IMR-90 (cell line): Measurements from ENCODE around the gene KCTD13. TPM values are rescaled to one million over a fixed set of nuclear protein-coding genes. Genes with fewer than 3 reads are reported as not detected.

ENCODE experiments used
- ATAC-seq: fragments of 200-7000 bp; cut with Tn5 transposase; 2 replicates; pipeline ENCODE4 v1.9.1; 2020; ENCODE audit warnings: low read depth, mild to moderate bottlenecking, moderate library complexity
- BruUV-seq: library from RNA; stranded (reverse); fragments of 400-500 nt; replicated peaks from 2 replicates; lab custom pipeline; 2021; lab: Mats Ljungman, UMichigan
- CTCF ChIA-PET: fragments of 300-600 bp; formaldehyde crosslinking; extraction: SDS; loops from one replicate; lab custom pipeline; 2021; ENCODE audit warnings: antibody characterized with exemption; lab: Yijun Ruan, JAX
- POLR2A ChIA-PET: fragments of 300-600 bp; sonication (Branson Sonifier 250); formaldehyde crosslinking; loops from one replicate; lab custom pipeline; 2022; ENCODE audit warnings: antibody characterized with exemption; ENCODE audit not compliant: unreplicated experiment; lab: Charles Lee
- DNase-seq: peaks from one replicate; pipeline ENCODE4 v3.0.0; 2013
- H2AFZ ChIP-seq: replicated peaks from 2 replicates; pipeline ENCODE3; 2013; ENCODE audit warnings: low read length, mild to moderate bottlenecking; ENCODE audit not compliant: poor library complexity
- H2AK5ac ChIP-seq: 2 replicates; pipeline ENCODE4 v1.6.1; 2013; ENCODE audit warnings: low read depth, low read length, inconsistent platforms
- H2AK9ac ChIP-seq: replicated peaks from 2 replicates; pipeline ENCODE3; 2013; ENCODE audit warnings: mild to moderate bottlenecking, low read depth, low read length, moderate library complexity; ENCODE audit not compliant: poor library complexity
- H2BK120ac ChIP-seq: 2 replicates; pipeline ENCODE4 v1.6.1; 2013; ENCODE audit warnings: low read depth, low read length, inconsistent platforms
- H2BK15ac ChIP-seq: 3 replicates; pipeline ENCODE4 v1.6.1; 2013; ENCODE audit warnings: low read depth, low read length, inconsistent platforms
- H2BK20ac ChIP-seq: 2 replicates; pipeline ENCODE4 v1.6.1; 2013; ENCODE audit warnings: low read depth, mild to moderate bottlenecking, inconsistent platforms, low read length, moderate library complexity
- H2BK5ac ChIP-seq: 2 replicates; pipeline ENCODE4 v1.6.1; 2013; ENCODE audit warnings: mild to moderate bottlenecking, low read depth, low read length, inconsistent platforms; ENCODE audit not compliant: poor library complexity, severe bottlenecking
- H3K14ac ChIP-seq: replicated peaks from 2 replicates; pipeline ENCODE4 v1.6.1; 2013; ENCODE audit warnings: low read depth, low read length, inconsistent platforms
- H3K18ac ChIP-seq: 2 replicates; pipeline ENCODE4 v1.6.1; 2013; ENCODE audit warnings: low read depth, low read length, control low read depth
- H3K23ac ChIP-seq: 2 replicates; pipeline ENCODE4 v1.6.1; 2013; ENCODE audit warnings: low read depth, low read length, inconsistent platforms
- H3K27ac ChIP-seq: 2 replicates; pipeline ENCODE4 v1.5.1; 2013; ENCODE audit warnings: mild to moderate bottlenecking, control low read depth, low read length; ENCODE audit not compliant: insufficient read depth
- H3K27me3 ChIP-seq: 2 replicates; pipeline ENCODE4 v1.6.1; 2013; ENCODE audit warnings: low read length; ENCODE audit not compliant: control insufficient read depth, insufficient read depth
- H3K36me3 ChIP-seq: 2 replicates; pipeline ENCODE4 v1.6.1; 2013; ENCODE audit warnings: low read length, mixed read lengths; ENCODE audit not compliant: control insufficient read depth, insufficient read depth
- H3K4ac ChIP-seq: 2 replicates; pipeline ENCODE4 v1.6.1; 2013; ENCODE audit warnings: low read depth, low read length, inconsistent platforms
- H3K4me1 ChIP-seq: 2 replicates; pipeline ENCODE4 v1.6.1; 2013; ENCODE audit warnings: low read length, mixed read lengths; ENCODE audit not compliant: control insufficient read depth, insufficient read depth
- H3K4me2 ChIP-seq: 2 replicates; pipeline ENCODE4 v1.6.1; 2013; ENCODE audit warnings: low read depth, mild to moderate bottlenecking, control low read depth, low read length, moderate library complexity
- H3K4me3 ChIP-seq: 2 replicates; pipeline ENCODE4 v1.5.1; 2013; ENCODE audit warnings: low read depth, mild to moderate bottlenecking, control low read depth, low read length, moderate library complexity; ENCODE audit not compliant: insufficient read depth
- H3K56ac ChIP-seq: 2 replicates; pipeline ENCODE4 v1.6.1; 2013; ENCODE audit warnings: low read length, inconsistent platforms; ENCODE audit not compliant: insufficient read depth; ENCODE audit errors: extremely low read depth
- H3K79me1 ChIP-seq, 2 experiments: 2 replicates each; pipeline ENCODE4 v1.6.1; 2013; ENCODE audit warnings: low read length in 2 of 2, inconsistent platforms in 1 of 2, low read depth in 1 of 2
- H3K9ac ChIP-seq: 2 replicates; pipeline ENCODE4 v1.6.1; 2013; ENCODE audit warnings: low read depth, low read length, control low read depth
- H3K9me1 ChIP-seq: 2 replicates; pipeline ENCODE4 v1.6.1; 2013; ENCODE audit warnings: low read length, inconsistent platforms; ENCODE audit not compliant: insufficient read depth
- H3K9me3 ChIP-seq: 2 replicates; pipeline ENCODE4 v1.6.1; 2013; ENCODE audit warnings: low read length; ENCODE audit not compliant: control insufficient read depth, insufficient read depth
- H4K20me1 ChIP-seq: 2 replicates; pipeline ENCODE4 v1.6.1; 2013; ENCODE audit warnings: low read length, inconsistent platforms; ENCODE audit not compliant: insufficient read depth
- H4K5ac ChIP-seq: 2 replicates; pipeline ENCODE4 v1.6.1; 2013; ENCODE audit warnings: mild to moderate bottlenecking, low read depth, low read length, control low read depth
- H4K8ac ChIP-seq, 2 experiments: 2 replicates each; pipeline ENCODE4 v1.6.1; 2013; ENCODE audit warnings: low read depth in 2 of 2, low read length in 2 of 2, control low read depth in 1 of 2, inconsistent platforms in 1 of 2
- H4K91ac ChIP-seq: 2 replicates; pipeline ENCODE4 v1.6.1; 2013; ENCODE audit warnings: low read depth, low read length, inconsistent platforms; ENCODE audit not compliant: insufficient read depth
- BHLHE40 ChIP-seq: fragments of 150-350 bp; IDR thresholded peaks from 2 replicates; pipeline ENCODE4 v1.6.1; 2016; ENCODE audit warnings: mild to moderate bottlenecking, low read depth, low read length
- CEBPB ChIP-seq: IDR thresholded peaks from 2 replicates; pipeline ENCODE4 v1.6.1; 2012; ENCODE audit warnings: low read depth, low read length, improper control_type of control experiment
- CHD1 ChIP-seq: IDR thresholded peaks from 2 replicates; pipeline ENCODE4 v1.6.1; 2012; ENCODE audit warnings: low read depth, low read length, improper control_type of control experiment
- CTCF ChIP-seq: conservative IDR thresholded peaks from 2 replicates; pipeline ENCODE4 v1.5.1; 2012; ENCODE audit warnings: mild to moderate bottlenecking, low read depth, low read length, improper control_type of control experiment
- ELK1 ChIP-seq: fragments of 150-350 bp; IDR thresholded peaks from 2 replicates; pipeline ENCODE4 v1.6.1; 2016; ENCODE audit warnings: low read depth, mild to moderate bottlenecking, low read length, moderate library complexity, borderline replicate concordance
- FOS ChIP-seq: fragments of 150-350 bp; IDR thresholded peaks from 2 replicates; pipeline ENCODE4 v1.6.1; 2016; ENCODE audit warnings: low read depth, low read length
- MAFK ChIP-seq: IDR thresholded peaks from 2 replicates; pipeline ENCODE4 v1.6.1; 2012; ENCODE audit warnings: low read depth, low read length, improper control_type of control experiment
- MAZ ChIP-seq: IDR thresholded peaks from 2 replicates; pipeline ENCODE4 v1.6.1; 2012; ENCODE audit warnings: low read depth, mild to moderate bottlenecking, low read length, improper control_type of control experiment, moderate library complexity, borderline replicate concordance
- MXI1 ChIP-seq: IDR thresholded peaks from 2 replicates; pipeline ENCODE4 v1.6.1; 2012; ENCODE audit warnings: low read depth, mild to moderate bottlenecking, low read length, moderate library complexity, borderline replicate concordance
- NFE2L2 ChIP-seq: fragments of 150-350 bp; IDR thresholded peaks from 2 replicates; pipeline ENCODE4 v1.6.1; 2016; ENCODE audit warnings: low read depth, mild to moderate bottlenecking, low read length
- POLR2A ChIP-seq: IDR thresholded peaks from 2 replicates; pipeline ENCODE4 v1.6.1; 2012; ENCODE audit warnings: mild to moderate bottlenecking, low read depth, low read length
- RAD21 ChIP-seq: IDR thresholded peaks from 2 replicates; pipeline ENCODE4 v1.6.1; 2012; ENCODE audit warnings: low read length, improper control_type of control experiment
- RCOR1 ChIP-seq: IDR thresholded peaks from 2 replicates; pipeline ENCODE4 v1.6.1; 2012; ENCODE audit warnings: mild to moderate bottlenecking, low read length, improper control_type of control experiment; ENCODE audit not compliant: insufficient replicate concordance
- RFX5 ChIP-seq: IDR thresholded peaks from 2 replicates; pipeline ENCODE4 v1.8.0; 2012; ENCODE audit warnings: low read depth, mild to moderate bottlenecking, low read length, moderate library complexity
- SMC3 ChIP-seq: fragments of 150-350 bp; IDR thresholded peaks from 2 replicates; pipeline ENCODE4 v1.6.1; 2016; ENCODE audit warnings: low read depth, mild to moderate bottlenecking, antibody characterized with exemption, low read length, moderate library complexity
- WGBS, 2 experiments: methylation state at CpG; one replicate each; pipeline versions ENCODE4 v1.1.5 to v1.1.7; 2013; ENCODE audit warnings: missing lambda C conversion rate in 2 of 2; ENCODE audit not compliant: insufficient read length in 1 of 2; ENCODE audit errors: extremely low coverage in 2 of 2; 5-methylcytosine and 5-hydroxymethylcytosine counted together
- dilution Hi-C: fragments of 300-500 bp; cut with HindIII; formaldehyde crosslinking; loops from one replicate; pipeline ENCODE4 v1.14.3; 2018; ENCODE audit warnings: low sequenced_read_pairs; ENCODE audit not compliant: unreplicated experiment
- in situ Hi-C: fragments of 300-500 bp; cut with MboI; formaldehyde crosslinking; loops from 3 replicates; pipeline ENCODE4 v1.14.3; 2019; ENCODE audit warnings: low sequenced_read_pairs, inconsistent platforms, mixed read lengths
- intact Hi-C: fragments of 100-400 bp; cut with micrococcal nuclease; formaldehyde crosslinking; loops from 2 replicates; pipeline ENCODE4 v1.10.0; 2022
- polyA plus RNA-seq, 3 experiments: library from polyadenylated mRNA; depleted of rRNA; stranded (reverse); fragments of >200 nt; gene quantifications; 2 replicates each; pipeline ENCODE4 v1.2.3, GENCODE V29; 2012; ENCODE audit warnings: low replicate concordance in 1 of 3
- total RNA-seq: library from RNA; depleted of rRNA; stranded (reverse); fragments of >200 nt; gene quantifications from 2 replicates; pipeline ENCODE4 v1.2.3, GENCODE V29; 2012
- TF ChIP-seq, protein P1 (sequence below): fragments of 150-350 bp; IDR thresholded peaks from 2 replicates; pipeline ENCODE4 v1.6.1; 2017; ENCODE audit warnings: mild to moderate bottlenecking, antibody characterized with exemption, low read length, low read depth

Gene KCTD13
- total and polyA plus RNA-seq, 2 of the 4 experiments (the other 2 are of a cell fraction): 4.1 to 20.7 TPM

GRCh38 chr16:29897333-29897732 is 28.7 kb downstream of the KCTD13 start:
- Histone ChIP-seq H3K4me1 (peaks cover 10% of the 10 kb centered on the region), H3K14ac (no peak overlapping the region), H4K91ac (no peak overlapping the region), H2AFZ (no peak overlapping the region), H2AK9ac (no peak overlapping the region), H3K23ac (no peak overlapping the region), H2BK15ac (no peak overlapping the region), H3K27me3 (peaks cover 5% of the 10 kb centered on the region; the same call in 1 of the 2 replicates), H2BK5ac (no peak overlapping the region), H3K9me3 (no peaks in the 10 kb centered on the region), H4K20me1 (peaks cover 7% of the 10 kb centered on the region; the same call in 1 of the 2 replicates), H3K9me1 (no peaks in the 10 kb centered on the region; the same call in 1 of the 2 replicates), H4K8ac (no peak overlapping the region), H4K5ac (no peak overlapping the region), H2AK5ac (no peak overlapping the region), H2BK20ac (no peak overlapping the region), H3K79me1 (peaks cover 4 to 18% of the 10 kb centered on the region in 2 experiments; a peak in 3 of 4 replicates), H3K4me3 (no peak overlapping the region), H3K9ac (no peak overlapping the region), H3K18ac (no peak overlapping the region), H3K36me3 (0 out of 2 replicates have a peak, but pooled peaks cover 2% of the 10 kb centered on the region), H3K4ac (no peak overlapping the region), H3K27ac (no peak overlapping the region), H3K56ac (no peak overlapping the region), H2BK120ac (no peak overlapping the region), H3K4me2 (no peak overlapping the region)
- intact Hi-C loops (no loop called here), in situ Hi-C loops (no loop called here), dilution Hi-C loops (no loop called here)
- no TSS peak for BruUV-seq
- no peak for ATAC-seq
- ChIA-PET POLR2A (no interaction called here), CTCF (no interaction called here)
- WGBS, 2 experiments: 60% methylated on average over 3 of the region's 4 CpGs; no CpG with 5 or more reads in 1 of the 2 experiments
- TF ChIP-seq RCOR1: no peak
- no peak for TF ChIP-seq POLR2A
- TF ChIP-seq SMC3: no peak
- no peak for TF ChIP-seq FOS
- no peak for TF ChIP-seq RAD21
- TF ChIP-seq, protein P1, sequence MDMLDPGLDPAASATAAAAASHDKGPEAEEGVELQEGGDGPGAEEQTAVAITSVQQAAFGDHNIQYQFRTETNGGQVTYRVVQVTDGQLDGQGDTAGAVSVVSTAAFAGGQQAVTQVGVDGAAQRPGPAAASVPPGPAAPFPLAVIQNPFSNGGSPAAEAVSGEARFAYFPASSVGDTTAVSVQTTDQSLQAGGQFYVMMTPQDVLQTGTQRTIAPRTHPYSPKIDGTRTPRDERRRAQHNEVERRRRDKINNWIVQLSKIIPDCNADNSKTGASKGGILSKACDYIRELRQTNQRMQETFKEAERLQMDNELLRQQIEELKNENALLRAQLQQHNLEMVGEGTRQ: no peak
- no peak for TF ChIP-seq NFE2L2
- TF ChIP-seq CTCF: no peak
- no peak for TF ChIP-seq MAFK
- TF ChIP-seq MXI1: no peak
- TF ChIP-seq MAZ: no peak
- no peak for TF ChIP-seq BHLHE40
- no peak for TF ChIP-seq CEBPB
- TF ChIP-seq RFX5: no peak
- TF ChIP-seq ELK1: no peak
- TF ChIP-seq CHD1: no peak
- DNase-seq: no peak
